ENCODE data around the gene PIGW.

The PIGW gene

GRCh38 chr17:36512641-36513040 is 22.1 kb upstream of the PIGW start:
- no peak for TF ChIP-seq FOXP2 (optimal IDR thresholded peaks at IDR 0.05; ENCODE audit: borderline replicate concordance, extremely low read depth, extremely low read length, insufficient read depth)
- TF ChIP-seq SIN3A (IDR thresholded peaks at IDR 0.05; ENCODE audit: borderline replicate concordance, insufficient read depth, low read length), result no peak
- no peak for TF ChIP-seq TAF1 (IDR thresholded peaks at IDR 0.05; ENCODE audit: borderline replicate concordance, insufficient read depth, low read length)
- no peak for TF ChIP-seq POLR2AphosphoS5 (IDR thresholded peaks at IDR 0.05; ENCODE audit: low read depth, low read length)
- no peak for TF ChIP-seq REST (IDR thresholded peaks at IDR 0.05; ENCODE audit: insufficient read depth in 1 of 2, low read depth in 2 of 2, low read length in 2 of 2)

GRCh38 chr17:36514856-36515255 is 19.9 kb upstream of the PIGW start:
- TF ChIP-seq POLR2AphosphoS5 (IDR thresholded peaks at IDR 0.05; ENCODE audit: low read depth, low read length) (no peak), FOXP2 (optimal IDR thresholded peaks at IDR 0.05; ENCODE audit: borderline replicate concordance, extremely low read depth, extremely low read length, insufficient read depth) (no peak), TAF1 (IDR thresholded peaks at IDR 0.05; ENCODE audit: borderline replicate concordance, insufficient read depth, low read length) (no peak), SIN3A (IDR thresholded peaks at IDR 0.05; ENCODE audit: borderline replicate concordance, insufficient read depth, low read length) (no peak), REST (IDR thresholded peaks at IDR 0.05; ENCODE audit: insufficient read depth in 1 of 2, low read depth in 2 of 2, low read length in 2 of 2) (no peak)

DNA sequence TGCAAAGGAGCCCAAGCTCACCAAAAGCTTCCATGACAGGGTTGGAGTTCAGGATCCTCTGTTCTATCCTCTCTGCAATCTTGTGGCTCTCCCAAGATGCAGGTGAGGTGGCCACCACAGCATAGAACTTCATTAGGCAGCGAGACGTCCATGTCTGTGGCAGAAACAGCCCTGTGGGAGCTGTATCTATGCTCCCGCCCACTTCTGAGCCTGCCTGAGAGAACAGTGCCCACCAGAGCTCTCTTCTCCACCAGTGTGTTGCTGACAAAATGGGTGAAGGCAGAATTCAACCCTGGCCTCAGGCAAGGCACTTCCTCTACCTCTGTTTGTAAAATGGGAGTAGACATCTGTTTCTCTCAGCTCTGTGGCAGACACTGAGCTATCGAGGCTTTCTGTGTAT is 18.9 kb upstream of the PIGW start:
- no peak for TF ChIP-seq TAF1 (IDR thresholded peaks at IDR 0.05; ENCODE audit: borderline replicate concordance, insufficient read depth, low read length)
- no peak for TF ChIP-seq REST (IDR thresholded peaks at IDR 0.05; ENCODE audit: insufficient read depth in 1 of 2, low read depth in 2 of 2, low read length in 2 of 2)
- TF ChIP-seq POLR2AphosphoS5 (IDR thresholded peaks at IDR 0.05; ENCODE audit: low read depth, low read length), result no peak
- TF ChIP-seq FOXP2 (optimal IDR thresholded peaks at IDR 0.05; ENCODE audit: borderline replicate concordance, extremely low read depth, extremely low read length, insufficient read depth), result no peak
- no peak for TF ChIP-seq SIN3A (IDR thresholded peaks at IDR 0.05; ENCODE audit: borderline replicate concordance, insufficient read depth, low read length)

GRCh38 chr17:36523113-36523512 is 11.7 kb upstream of the PIGW start:
- TF ChIP-seq TAF1 (IDR thresholded peaks at IDR 0.05; ENCODE audit: borderline replicate concordance, insufficient read depth, low read length), result no peak
- no peak for TF ChIP-seq POLR2AphosphoS5 (IDR thresholded peaks at IDR 0.05; ENCODE audit: low read depth, low read length)
- TF ChIP-seq SIN3A (IDR thresholded peaks at IDR 0.05; ENCODE audit: borderline replicate concordance, insufficient read depth, low read length), result no peak
- TF ChIP-seq REST (IDR thresholded peaks at IDR 0.05; ENCODE audit: insufficient read depth in 1 of 2, low read depth in 2 of 2, low read length in 2 of 2), result no peak
- TF ChIP-seq FOXP2 (optimal IDR thresholded peaks at IDR 0.05; ENCODE audit: borderline replicate concordance, extremely low read depth, extremely low read length, insufficient read depth), result no peak

GRCh38 chr17:36524428-36524876 is 10.3 kb upstream of the PIGW start:
- no peak for TF ChIP-seq SIN3A (IDR thresholded peaks at IDR 0.05; ENCODE audit: borderline replicate concordance, insufficient read depth, low read length)
- no peak for TF ChIP-seq REST (IDR thresholded peaks at IDR 0.05; ENCODE audit: insufficient read depth in 1 of 2, low read depth in 2 of 2, low read length in 2 of 2)
